ENCODE data around the gene EXOC3L4. TPM values are rescaled to one million over a fixed set of nuclear protein-coding genes. Genes with fewer than 3 reads are reported as not detected.

The EXOC3L4 gene
- total and polyA plus RNA-seq, 2 of the 8 experiments (the other 6 are each of a cell fraction or from before 2014, with no cell fraction given): 0.45 to 0.57 TPM

GRCh38 chr14:103099733-103100280 lies 5.3 kb downstream of the EXOC3L4 start (continued):
- TF ChIP-seq TAF7 (optimal IDR thresholded peaks at IDR 0.05; ENCODE audit: borderline replicate concordance, low read depth, low read length): no peak
- no peak for TF ChIP-seq PHF8 (conservative IDR thresholded peaks at IDR 0.05; ENCODE audit: low read depth, low read length)

All from H1 (cell line).